HG02610 (cell line): ENCODE data around the gene DAPK2.

ENCODE experiments used
- ATAC-seq: cut with Tn5 transposase; IDR thresholded peaks from one replicate; pipeline ENCODE4 v1.9.1; 2021; ENCODE audit warnings: mild to moderate bottlenecking, moderate library complexity; ENCODE audit not compliant: unreplicated experiment

The DAPK2 gene

DNA sequence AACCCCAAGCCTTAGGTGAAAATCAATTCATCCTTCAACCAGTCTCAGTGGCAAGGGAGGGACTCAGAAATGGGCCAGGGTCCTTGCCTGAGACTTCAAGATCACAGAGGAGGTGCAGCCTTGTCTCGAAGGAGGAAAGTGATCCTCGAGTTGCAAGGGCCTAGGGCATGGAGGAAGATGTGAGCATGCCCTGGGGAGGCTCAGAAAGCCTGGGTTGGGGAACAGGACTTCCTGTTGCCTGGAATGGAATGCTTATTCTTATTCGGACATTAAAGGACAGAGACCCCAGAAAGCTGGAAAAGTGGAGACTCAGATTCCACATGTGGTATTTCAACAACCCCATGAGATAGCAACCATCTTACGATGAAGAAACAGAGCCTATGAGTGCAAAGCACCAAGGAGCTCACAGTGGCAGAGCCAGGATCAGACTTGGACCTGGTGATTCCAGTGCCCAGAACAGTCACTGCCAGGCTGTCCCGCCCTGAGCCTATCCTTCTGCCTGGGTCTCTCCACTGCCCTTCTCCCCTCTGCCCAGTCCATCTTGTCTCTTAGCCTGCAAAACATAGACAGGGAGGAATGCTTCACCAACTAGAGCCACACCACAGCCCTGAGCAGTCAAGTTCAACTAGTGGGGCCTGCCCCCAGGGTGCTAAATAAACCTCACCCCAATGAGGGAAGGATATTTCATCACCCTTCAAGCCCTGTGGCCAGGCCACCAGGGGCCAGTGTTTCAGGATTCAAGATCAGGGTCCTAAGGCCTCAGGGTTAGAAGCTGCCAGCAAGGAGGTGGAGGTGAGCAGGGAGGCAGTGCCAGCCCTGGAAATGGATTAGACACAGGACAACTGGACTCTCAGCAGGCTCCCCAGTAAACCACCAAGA lies 21.9 kb downstream of the DAPK2 start:
- ATAC-seq = no peak

GRCh38 chr15:64023220-64023619 lies 23.1 kb downstream of the DAPK2 start:
- ATAC-seq = no peak

DNA sequence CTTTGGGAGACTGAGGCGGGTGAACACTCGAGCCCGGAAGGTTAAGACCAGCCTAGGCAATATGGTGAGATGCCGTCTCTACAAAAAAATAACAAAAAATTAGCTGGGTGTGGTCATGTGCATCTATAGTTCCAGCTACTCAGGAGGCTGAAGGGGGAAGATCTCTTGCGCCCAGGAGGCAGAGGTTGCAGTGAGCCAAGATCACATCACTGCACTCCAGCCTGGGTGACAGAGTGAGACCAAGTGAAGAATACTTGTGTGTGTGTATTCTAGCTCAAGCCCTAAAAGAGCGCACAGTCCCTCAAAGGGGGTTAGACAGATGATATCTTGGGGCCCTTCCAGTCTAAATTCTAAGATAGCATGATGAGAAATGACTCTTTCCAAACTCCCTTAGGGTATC lies 23.7 kb downstream of the DAPK2 start:
- no peak for ATAC-seq

DNA sequence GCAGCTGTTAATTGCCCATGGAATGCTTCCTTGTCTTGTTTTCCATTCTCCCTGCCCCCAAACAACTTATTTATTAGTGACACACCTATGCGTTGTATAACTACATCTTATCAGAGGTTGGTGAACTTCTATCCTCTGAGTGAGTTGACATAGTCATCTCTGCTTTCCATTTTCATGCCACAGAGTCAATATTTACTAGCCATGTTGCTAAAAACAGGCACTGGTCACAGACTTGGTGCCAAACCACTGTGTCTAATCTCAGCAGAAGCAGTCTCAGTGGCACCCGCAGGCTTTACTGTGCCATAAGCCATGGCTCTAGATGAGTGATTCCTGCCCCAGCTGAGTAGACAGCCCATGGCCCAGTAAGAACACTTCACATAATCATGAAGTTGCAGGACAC lies 26.5 kb downstream of the DAPK2 start:
- ATAC-seq = no peak

GRCh38 chr15:64017591-64018163 lies 28.6 kb downstream of the DAPK2 start:
- ATAC-seq = no peak

DNA sequence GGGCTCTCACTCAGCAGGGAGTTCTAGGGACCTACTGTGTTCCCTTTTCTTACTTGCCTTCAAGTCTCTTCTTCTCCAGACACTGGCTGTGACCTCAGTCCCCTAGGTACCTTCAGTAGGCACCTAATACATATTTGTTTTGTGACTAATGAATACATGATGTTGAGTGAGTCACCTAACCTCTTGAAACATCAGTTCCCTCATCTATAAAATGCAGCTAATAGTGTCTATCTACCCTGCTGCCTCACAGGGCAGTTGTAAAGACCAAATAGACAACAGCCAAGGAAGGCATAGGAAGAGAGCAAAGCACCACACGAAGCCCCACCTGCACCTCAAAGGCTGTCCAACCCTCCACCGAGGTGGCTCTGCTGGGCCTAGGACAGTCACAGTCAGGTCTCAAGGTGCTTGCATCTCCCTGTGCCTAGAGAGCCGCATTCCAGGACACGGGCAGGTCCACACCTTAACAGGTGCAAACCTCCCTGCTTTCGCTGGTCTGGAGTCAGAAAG lies 29.1 kb downstream of the DAPK2 start:
- ATAC-seq = no peak

- no peak for ATAC-seq
Observed at GRCh38 chr15:64016257-64016656, 30.0 kb downstream of the DAPK2 start.

- ATAC-seq = no peak
Observed at GRCh38 chr15:64014995-64015394, 31.3 kb downstream of the DAPK2 start.

GRCh38 chr15:64013179-64014062 lies 32.9 kb downstream of the DAPK2 start:
- no peak for ATAC-seq

DNA sequence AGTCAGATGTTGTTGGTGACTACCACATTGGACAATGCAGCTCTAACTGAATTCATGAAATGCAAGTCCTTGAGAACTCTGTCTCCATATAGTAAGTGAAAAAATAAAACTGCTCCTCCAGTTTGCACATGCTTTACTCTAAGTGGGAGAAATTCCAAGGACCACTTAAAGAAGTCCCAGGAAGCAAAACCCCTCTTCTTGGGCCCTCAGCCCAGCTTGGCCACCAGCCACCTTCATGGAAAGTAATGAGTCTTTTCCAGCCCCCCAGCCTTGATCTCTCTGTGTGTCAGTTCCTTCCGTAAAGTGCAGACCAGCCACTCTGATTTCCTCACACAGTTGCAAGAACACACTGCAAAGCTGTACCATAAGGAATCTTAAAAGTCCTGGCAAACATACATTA lies 34.5 kb downstream of the DAPK2 start:
- no peak for ATAC-seq

- peak; percentile 87 for ATAC-seq
Observed at GRCh38 chr15:64010719-64011118, 35.6 kb downstream of the DAPK2 start.

DNA sequence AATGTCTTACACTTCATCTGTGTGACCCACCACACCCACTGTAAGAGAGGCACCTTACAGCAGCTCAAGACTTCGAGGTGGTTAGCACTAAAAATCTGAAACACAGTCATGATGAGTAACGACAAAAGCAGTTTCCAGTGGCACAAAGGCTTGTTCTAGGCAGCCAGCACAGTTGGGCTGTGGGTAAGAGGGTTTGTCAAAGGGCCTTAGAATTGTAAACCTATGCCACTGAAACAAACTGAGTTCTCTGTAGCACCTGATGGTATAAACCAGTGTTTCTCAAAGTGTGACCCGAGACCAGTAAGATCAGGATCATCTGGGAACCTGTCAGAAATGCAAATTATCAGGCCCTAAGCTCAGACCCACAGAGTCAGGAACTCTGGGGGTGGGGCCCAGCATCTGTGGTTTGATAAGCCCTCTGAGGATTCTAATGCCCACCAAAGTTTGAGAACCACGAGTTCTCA lies 36.5 kb downstream of the DAPK2 start:
- ATAC-seq = peak; percentile 61

DNA sequence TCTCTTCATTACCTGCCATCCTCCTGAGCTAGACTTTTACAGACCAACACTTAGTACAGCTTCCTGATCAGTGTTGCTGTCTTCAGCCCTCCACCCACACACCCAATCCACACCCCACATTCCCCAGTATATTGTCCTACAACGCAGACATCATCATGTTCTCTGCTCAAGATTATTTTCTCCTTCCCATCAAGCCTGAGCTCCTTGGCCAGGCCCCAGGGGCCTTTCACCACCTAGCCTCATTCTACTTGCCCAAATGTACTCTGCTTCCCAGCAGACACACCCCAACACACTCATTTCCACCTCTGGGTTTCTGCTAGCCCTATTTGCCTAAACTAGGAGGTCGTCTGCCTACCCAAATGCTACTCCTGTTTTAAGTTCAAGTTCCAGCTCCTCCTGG lies 37.0 kb downstream of the DAPK2 start:
- no peak for ATAC-seq

- ATAC-seq = no peak
Observed at GRCh38 chr15:64008177-64008576, 38.1 kb downstream of the DAPK2 start.

DNA sequence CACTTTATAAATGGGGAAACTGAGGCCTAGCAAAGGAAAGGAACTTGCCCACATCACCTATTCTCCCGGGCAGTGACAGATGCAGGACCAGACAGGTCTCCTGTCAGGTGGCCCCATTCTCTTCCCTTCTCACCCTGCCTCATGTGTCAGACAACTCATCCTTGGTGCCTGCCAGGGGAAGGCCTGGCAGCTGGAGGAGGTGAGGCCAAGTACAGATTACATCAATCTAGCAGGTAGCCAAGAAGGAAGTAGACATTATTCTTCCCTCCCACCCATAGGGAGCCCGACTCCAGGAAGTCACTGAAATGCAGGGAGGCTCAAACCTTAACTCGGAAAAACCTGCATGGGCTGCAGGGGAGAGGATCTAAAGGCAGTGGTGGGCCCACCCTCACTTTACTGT lies 39.6 kb downstream of the DAPK2 start:
- ATAC-seq = no peak

DNA sequence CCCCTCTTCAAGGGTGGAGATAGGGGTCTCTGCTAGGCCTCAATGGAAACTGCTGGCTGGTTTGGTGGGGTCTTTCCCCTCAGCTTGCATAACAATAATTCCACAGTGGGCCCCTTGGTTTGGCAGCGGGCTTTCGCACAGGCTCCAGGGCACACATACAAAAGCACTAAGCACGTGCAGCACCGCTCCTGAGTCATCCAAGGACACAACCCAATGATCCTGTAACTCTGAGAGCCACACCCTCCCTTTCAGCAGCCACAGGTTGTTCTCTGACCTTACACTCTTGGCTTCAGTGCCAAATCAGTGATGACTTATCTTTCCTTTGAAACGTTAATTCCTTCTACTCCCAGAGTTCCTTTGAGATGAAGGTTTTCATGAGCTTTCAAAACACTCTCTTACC lies 41.7 kb downstream of the DAPK2 start:
- no peak for ATAC-seq

GRCh38 chr15:64004056-64004455 lies 42.2 kb downstream of the DAPK2 start:
- ATAC-seq = no peak

GRCh38 chr15:64003182-64003581 lies 43.1 kb downstream of the DAPK2 start:
- no peak for ATAC-seq

GRCh38 chr15:64001148-64001547 lies 45.1 kb downstream of the DAPK2 start:
- ATAC-seq = no peak

- ATAC-seq = no peak
Observed at GRCh38 chr15:64000183-64000951, 45.9 kb downstream of the DAPK2 start.

DNA sequence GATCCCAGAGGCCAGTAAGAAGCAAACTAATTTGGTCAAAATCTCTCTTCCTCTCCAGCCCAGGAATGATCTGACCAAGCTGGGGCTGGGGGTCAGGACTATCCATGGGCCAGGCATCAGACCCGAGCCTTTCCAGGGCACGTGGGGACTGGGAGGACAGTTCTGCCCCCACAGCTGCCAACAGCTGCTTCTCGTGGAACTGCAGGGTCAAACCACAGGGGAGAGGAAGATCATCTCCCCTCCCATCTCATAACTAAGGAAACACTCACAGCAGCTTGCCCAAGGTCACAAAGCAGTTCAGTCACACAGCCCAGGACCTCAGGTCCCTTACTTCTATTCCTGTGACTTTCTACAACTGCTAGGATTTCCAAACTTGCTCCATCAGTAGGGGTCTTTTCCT lies 47.1 kb downstream of the DAPK2 start:
- ATAC-seq = no peak
